ENCODE measurements around the gene NTNG1. TPM values are rescaled to one million over a fixed set of nuclear protein-coding genes. Genes with fewer than 3 reads are reported as not detected.

NTNG1 gene
- total RNA-seq, 1 experiment from 2014 or later: 1.5 TPM

GRCh38 chr1:107474877-107475612 lies 334.2 kb downstream of the NTNG1 start:
- no peak overlapping the region for H3K4me3 Mint-ChIP-seq
- Histone ChIP-seq H3T11ph (ENCODE audit: low read length) (no peak overlapping the region), H2BK5ac (ENCODE audit: insufficient read length, low read length) (no peak overlapping the region), H3K4ac (ENCODE audit: low read depth, low read length) (no peak overlapping the region), H3K27ac (ENCODE audit: insufficient read length, low read depth, low read length) (no peak overlapping the region), H3K23me2 (ENCODE audit: insufficient read length, low read depth, low read length, poor library complexity, severe bottlenecking) (no peaks in the 10 kb centered on the region), H4K20me1 (ENCODE audit: control insufficient read depth, insufficient read depth, insufficient read length) (no peaks in the 10 kb centered on the region), H2BK120ac (ENCODE audit: low read depth, low read length, poor library complexity, severe bottlenecking) (no peak overlapping the region), H3K79me2 (ENCODE audit: insufficient read depth, low read length) (no peaks in the 10 kb centered on the region), H3K9me3 (ENCODE audit: control insufficient read depth, low read depth, low read length) (no peaks in the 10 kb centered on the region), H4K5ac (ENCODE audit: insufficient read length, low read depth, low read length) (no peak overlapping the region), H4K91ac (ENCODE audit: insufficient read length, low read depth, low read length) (no peak overlapping the region), H3K27me3 (ENCODE audit: insufficient read depth, low read length) (no peaks in the 10 kb centered on the region), H4K8ac (replicated peaks; ENCODE audit: insufficient read length, low read depth, low read length) (no peak overlapping the region), H3K23ac (ENCODE audit: insufficient read length, low read depth, low read length) (no peak overlapping the region), H2BK15ac (ENCODE audit: low read depth, low read length) (no peak overlapping the region), H2BK20ac (ENCODE audit: low read depth, low read length, poor library complexity, severe bottlenecking) (no peak overlapping the region), H3K18ac (ENCODE audit: insufficient read length, low read depth, low read length) (no peak overlapping the region), H2AFZ (ENCODE audit: low read length) (no peak overlapping the region), H3K4me2 (ENCODE audit: insufficient read depth, insufficient read length, low read length) (no peak overlapping the region), H3K56ac (ENCODE audit: insufficient read length, low read depth, low read length) (no peak overlapping the region), H3K4me1 (ENCODE audit: insufficient read depth, low read length) (no peaks in the 10 kb centered on the region), H3K9ac (ENCODE audit: extremely low read depth, insufficient read length, low read length) (no peak overlapping the region), H3K79me1 (ENCODE audit: insufficient read depth, low read depth, low read length, poor library complexity, severe bottlenecking) (no peaks in the 10 kb centered on the region), H2AK5ac (ENCODE audit: insufficient read length, low read length) (no peak overlapping the region), H3K14ac (ENCODE audit: insufficient read depth, low read length) (no peak overlapping the region), H2BK12ac (ENCODE audit: insufficient read length, low read depth, low read length) (no peak overlapping the region)
- H3K27ac Mint-ChIP-seq: no peak overlapping the region
- DNase-seq: no peak
- no peaks in the 10 kb centered on the region for H3K27me3 Mint-ChIP-seq (ENCODE audit: low read depth)
- WGBS (ENCODE audit: extremely low coverage, insufficient read length, low lambda C conversion rate): no CpG with 5 or more reads among the region's 1 CpG
- no peak for TF ChIP-seq CTCF (conservative IDR thresholded peaks at IDR 0.05)
- no peaks in the 10 kb centered on the region for H3K9me3 Mint-ChIP-seq
- no peaks in the 10 kb centered on the region for H3K36me3 Mint-ChIP-seq (ENCODE audit: insufficient read depth in 1 of 3, low read depth in 3 of 3)
- H3K4me1 Mint-ChIP-seq: peaks cover 7 to 8% of the 10 kb centered on the region in 2 experiments
